Measurements from ENCODE around the gene CD274.
"Not testable (repeated sequence)": the region's sequence is repeated elsewhere in the genome, so short reads cannot be mapped to it uniquely, and the experiment has no call there.

The CD274 gene

GRCh38 chr9:5468850-5469249 is 18.5 kb downstream of the CD274 start:
- FAIRE-seq = no peak

- no peak for FAIRE-seq
These were observed 19.8 kb downstream of the CD274 start for GRCh38 chr9:5470122-5470521.

- no peak for FAIRE-seq
These were observed 20.5 kb downstream of the CD274 start for GRCh38 chr9:5470816-5471215.

- FAIRE-seq = not testable (repeated sequence)
These were observed 25.3 kb downstream of the CD274 start for GRCh38 chr9:5475611-5476010.

GRCh38 chr9:5478206-5478605 is 27.9 kb downstream of the CD274 start:
- FAIRE-seq = no peak

- FAIRE-seq = no peak
These were observed 29.8 kb downstream of the CD274 start for GRCh38 chr9:5479994-5480694.

- no peak for FAIRE-seq
These were observed 30.6 kb downstream of the CD274 start for GRCh38 chr9:5480919-5481318.

- no peak for FAIRE-seq
These were observed 31.1 kb downstream of the CD274 start for GRCh38 chr9:5481322-5482040.

- no peak for FAIRE-seq
These were observed 31.9 kb downstream of the CD274 start for GRCh38 chr9:5482194-5482593.

- FAIRE-seq = no peak
These were observed 33.0 kb downstream of the CD274 start for GRCh38 chr9:5483306-5483705.

GRCh38 chr9:5485378-5486085 is 35.2 kb downstream of the CD274 start:
- FAIRE-seq = no peak

- no peak for FAIRE-seq
These were observed 36.6 kb downstream of the CD274 start for GRCh38 chr9:5486988-5487387.

GRCh38 chr9:5488221-5489008 is 38.1 kb downstream of the CD274 start:
- no peak for FAIRE-seq

GRCh38 chr9:5489630-5490490 is 39.5 kb downstream of the CD274 start:
- no peak for FAIRE-seq

GRCh38 chr9:5492965-5493678 is 42.8 kb downstream of the CD274 start:
- no peak for FAIRE-seq

- no peak for FAIRE-seq
These were observed 43.6 kb downstream of the CD274 start for GRCh38 chr9:5493679-5494511.

GRCh38 chr9:5494765-5495164 is 44.4 kb downstream of the CD274 start:
- FAIRE-seq = not testable (repeated sequence)

- FAIRE-seq = no peak
These were observed 48.8 kb downstream of the CD274 start for GRCh38 chr9:5499157-5499556.

- FAIRE-seq = no peak
These were observed 49.6 kb downstream of the CD274 start for GRCh38 chr9:5499889-5500398.

All from islet of Langerhans (tissue), 1 donor.